Smooth muscle cell (in vitro differentiated cells): ENCODE data around the gene DENND10. TPM values are rescaled to one million over a fixed set of nuclear protein-coding genes. Genes with fewer than 3 reads are reported as not detected.

Experiments used
- DNase-seq: peaks from one replicate; lab custom pipeline; 2025; ENCODE audit not compliant: unreplicated experiment; lab: John Stamatoyannopoulos, UW
- H2AFZ ChIP-seq: fragments of 200-600 bp; sonication (generic); 2 replicates; pipeline ENCODE4 v1.6.0; 2016; ENCODE audit warnings: antibody characterized with exemption, low read depth, mild to moderate bottlenecking
- H3F3A ChIP-seq: fragments of 200-600 bp; sonication (generic); 2 replicates; pipeline ENCODE4 v1.6.0; 2017; ENCODE audit warnings: antibody characterized with exemption, low read depth
- H3K27ac ChIP-seq: fragments of 200-600 bp; sonication (generic); 2 replicates; pipeline ENCODE4 v1.5.1; 2016; ENCODE audit warnings: low read depth, mild to moderate bottlenecking
- H3K27me3 ChIP-seq: fragments of 200-600 bp; sonication (generic); 2 replicates; pipeline ENCODE4 v1.6.1; 2016; ENCODE audit warnings: low read depth, mild to moderate bottlenecking
- H3K36me3 ChIP-seq: fragments of 200-600 bp; sonication (generic); 2 replicates; pipeline ENCODE4 v1.5.1; 2016; ENCODE audit warnings: low read depth
- H3K4me1 ChIP-seq: fragments of 200-600 bp; sonication (generic); 2 replicates; pipeline ENCODE4 v1.5.1; 2016; ENCODE audit warnings: low read depth
- H3K4me2 ChIP-seq: fragments of 200-600 bp; sonication (generic); 2 replicates; pipeline ENCODE4 v1.6.0; 2016; ENCODE audit warnings: mild to moderate bottlenecking
- H3K4me3 ChIP-seq: fragments of 200-600 bp; sonication (generic); 2 replicates; pipeline ENCODE4 v1.5.1; 2016; ENCODE audit warnings: mild to moderate bottlenecking
- H3K79me2 ChIP-seq: fragments of 200-600 bp; sonication (generic); 2 replicates; pipeline ENCODE4 v1.6.0; 2016; ENCODE audit warnings: low read depth, mild to moderate bottlenecking
- H3K9ac ChIP-seq: fragments of 200-600 bp; sonication (generic); 2 replicates; pipeline ENCODE4 v1.6.0; 2016; ENCODE audit warnings: low read depth
- H3K9me3 ChIP-seq: fragments of 200-600 bp; sonication (generic); replicated peaks from 2 replicates; pipeline ENCODE4 v1.5.1; 2016; ENCODE audit warnings: low read depth
- H4K20me1 ChIP-seq: fragments of 200-600 bp; sonication (generic); 2 replicates; pipeline ENCODE4 v1.6.0; 2016; ENCODE audit warnings: low read depth
- WGBS: methylation state at CpG from one replicate; pipeline ENCODE4 v1.1.7; 2016; ENCODE audit warnings: low lambda C conversion rate; 5-methylcytosine and 5-hydroxymethylcytosine counted together
- polyA plus RNA-seq: library from polyadenylated mRNA; unstranded; fragments of >200 nt; fragmentation: Nextera tagmentation; extraction: Ambion mirVana; gene quantifications from 2 replicates; pipeline ENCODE4 v1.2.1, GENCODE V29; 2016
- total RNA-seq: library from RNA; depleted of rRNA; stranded (reverse); fragments of >200 nt; gene quantifications from 2 replicates; pipeline ENCODE4 v1.2.3, GENCODE V29; 2014
- TF ChIP-seq, protein P1 (sequence below): fragments of 200-600 bp; sonication (generic); IDR thresholded peaks from 2 replicates; pipeline ENCODE4 v1.5.1; 2017; ENCODE audit warnings: borderline replicate concordance, mild to moderate bottlenecking, antibody characterized with exemption; ENCODE audit not compliant: insufficient read depth, poor library complexity, severe bottlenecking

Gene DENND10
- total and polyA plus RNA-seq, 2 experiments from 2014 or later = 45.1 to 57.2 TPM

DNA sequence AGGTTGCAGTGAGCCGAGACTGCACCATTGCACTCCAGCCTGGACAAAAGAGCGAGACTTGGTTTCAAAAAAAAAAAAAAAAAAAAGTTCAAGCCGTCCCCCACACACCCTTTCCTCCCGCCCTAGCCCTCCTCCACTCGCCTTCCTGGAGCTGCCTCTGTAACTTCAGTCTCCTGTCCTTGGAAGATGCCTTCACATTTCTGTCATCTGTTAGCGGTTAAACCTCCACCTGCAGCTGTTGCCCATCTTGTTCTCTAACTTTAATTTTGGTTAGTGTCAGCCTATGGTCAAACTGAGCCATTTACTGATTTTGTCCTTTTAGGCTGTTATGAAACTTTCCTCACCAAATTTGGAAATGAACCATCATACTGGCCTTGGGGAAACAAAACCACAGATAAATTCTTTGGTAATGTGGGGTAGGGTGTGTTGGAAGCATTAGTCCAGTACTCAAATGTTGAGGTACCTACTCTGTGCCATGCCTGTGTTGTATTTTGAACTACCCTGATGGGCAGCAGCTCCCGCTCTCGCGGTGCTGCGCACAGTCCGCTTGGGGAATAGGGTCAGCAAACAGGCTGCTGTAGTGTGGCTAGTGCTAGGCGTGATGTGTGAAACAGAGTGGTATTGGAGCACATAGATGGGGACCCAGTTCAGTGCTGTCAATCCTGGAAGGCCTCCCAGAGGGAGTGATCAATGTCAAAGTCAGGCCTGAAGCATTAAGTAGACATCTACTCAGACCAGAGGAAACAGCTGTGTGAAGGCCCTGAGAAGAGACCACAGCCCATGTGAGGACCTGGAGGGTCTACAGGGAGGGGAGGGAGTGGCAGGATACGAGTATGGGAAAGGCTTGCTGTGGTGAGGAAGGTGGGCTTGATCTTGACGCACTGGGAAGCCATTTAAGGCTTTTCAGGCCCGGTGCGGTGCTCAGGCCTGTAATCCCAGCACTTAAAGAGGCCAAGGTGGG lies 34.7 kb downstream of the DENND10 start:
- Histone ChIP-seq H3K4me3 (no peak overlapping the region), H3K9me3 (no peaks in the 10 kb centered on the region), H3K36me3 (no peaks in the 10 kb centered on the region), H3K4me1 (no peaks in the 10 kb centered on the region), H3K4me2 (no peak overlapping the region), H2AFZ (no peak overlapping the region), H3K27ac (no peak overlapping the region), H3K9ac (no peak overlapping the region), H3K27me3 (no peaks in the 10 kb centered on the region), H3K79me2 (no peaks in the 10 kb centered on the region), H4K20me1 (no peaks in the 10 kb centered on the region), H3F3A (no peaks in the 10 kb centered on the region)
- 94% methylated on average over 16 of the region's 16 CpGs for WGBS
- TF ChIP-seq, protein P1, sequence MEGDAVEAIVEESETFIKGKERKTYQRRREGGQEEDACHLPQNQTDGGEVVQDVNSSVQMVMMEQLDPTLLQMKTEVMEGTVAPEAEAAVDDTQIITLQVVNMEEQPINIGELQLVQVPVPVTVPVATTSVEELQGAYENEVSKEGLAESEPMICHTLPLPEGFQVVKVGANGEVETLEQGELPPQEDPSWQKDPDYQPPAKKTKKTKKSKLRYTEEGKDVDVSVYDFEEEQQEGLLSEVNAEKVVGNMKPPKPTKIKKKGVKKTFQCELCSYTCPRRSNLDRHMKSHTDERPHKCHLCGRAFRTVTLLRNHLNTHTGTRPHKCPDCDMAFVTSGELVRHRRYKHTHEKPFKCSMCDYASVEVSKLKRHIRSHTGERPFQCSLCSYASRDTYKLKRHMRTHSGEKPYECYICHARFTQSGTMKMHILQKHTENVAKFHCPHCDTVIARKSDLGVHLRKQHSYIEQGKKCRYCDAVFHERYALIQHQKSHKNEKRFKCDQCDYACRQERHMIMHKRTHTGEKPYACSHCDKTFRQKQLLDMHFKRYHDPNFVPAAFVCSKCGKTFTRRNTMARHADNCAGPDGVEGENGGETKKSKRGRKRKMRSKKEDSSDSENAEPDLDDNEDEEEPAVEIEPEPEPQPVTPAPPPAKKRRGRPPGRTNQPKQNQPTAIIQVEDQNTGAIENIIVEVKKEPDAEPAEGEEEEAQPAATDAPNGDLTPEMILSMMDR = no peak
- no peak for DNase-seq

DNA sequence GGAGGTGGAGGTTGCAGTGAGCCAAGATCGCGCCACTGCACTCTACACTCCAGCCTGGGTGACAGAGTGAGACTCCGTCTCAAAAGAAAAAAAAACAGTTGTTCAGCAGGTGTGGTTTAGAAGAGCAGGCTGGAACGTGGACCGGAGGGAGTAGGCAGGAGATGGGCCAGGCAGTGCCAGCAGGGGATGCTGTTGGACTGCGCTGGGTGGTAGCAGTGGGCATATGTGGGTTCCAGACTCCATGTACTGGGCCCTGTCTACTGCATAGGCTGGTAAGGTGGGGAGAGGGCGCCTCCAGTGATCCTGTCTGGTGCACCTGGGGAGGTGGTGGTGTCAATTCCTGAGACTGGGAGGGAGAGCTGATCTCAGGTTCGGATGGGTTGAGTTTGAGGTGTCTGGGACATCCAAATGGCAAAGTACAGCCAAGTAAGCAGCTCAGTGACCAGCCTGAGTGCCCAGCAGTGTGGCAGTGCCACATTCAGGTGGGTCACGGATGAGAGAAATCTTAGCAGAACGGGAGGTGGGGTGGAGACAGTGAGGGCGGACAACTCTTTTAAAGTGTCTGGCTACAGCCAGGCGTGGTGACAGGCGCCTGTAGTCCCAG lies 35.7 kb downstream of the DENND10 start:
- no peaks in the 10 kb centered on the region for H4K20me1 ChIP-seq
- H3K9me3 ChIP-seq = no peaks in the 10 kb centered on the region
- H3K4me2 ChIP-seq = no peak overlapping the region
- no peaks in the 10 kb centered on the region for H3K36me3 ChIP-seq
- no peaks in the 10 kb centered on the region for H3F3A ChIP-seq
- H3K4me1 ChIP-seq = no peaks in the 10 kb centered on the region
- no peak overlapping the region for H3K4me3 ChIP-seq
- H3K27ac ChIP-seq = no peak overlapping the region
- 91% methylated on average over 13 of the region's 13 CpGs for whole genome bisulfite sequencing
- TF ChIP-seq, protein P1 = peak; percentile 31
- H3K79me2 ChIP-seq = no peaks in the 10 kb centered on the region
- H2AFZ ChIP-seq = no peak overlapping the region
- no peaks in the 10 kb centered on the region for H3K27me3 ChIP-seq
- no peak for DNase-seq
- H3K9ac ChIP-seq = no peak overlapping the region

GRCh38 chr10:119140603-119141245 lies 36.8 kb downstream of the DENND10 start:
- Histone ChIP-seq H3K9ac (no peak overlapping the region), H3K79me2 (no peaks in the 10 kb centered on the region), H3K4me1 (no peaks in the 10 kb centered on the region), H4K20me1 (no peaks in the 10 kb centered on the region), H3K4me2 (no peak overlapping the region), H3F3A (no peaks in the 10 kb centered on the region), H3K36me3 (no peaks in the 10 kb centered on the region), H3K4me3 (no peak overlapping the region), H3K27ac (no peak overlapping the region), H2AFZ (no peak overlapping the region), H3K27me3 (no peaks in the 10 kb centered on the region), H3K9me3 (no peaks in the 10 kb centered on the region)
- DNase-seq = no peak
- TF ChIP-seq, protein P1 = no peak
- WGBS = 98% methylated on average over 20 of the region's 21 CpGs
